Measurements from ENCODE around the gene ARHGAP9.

DNA sequence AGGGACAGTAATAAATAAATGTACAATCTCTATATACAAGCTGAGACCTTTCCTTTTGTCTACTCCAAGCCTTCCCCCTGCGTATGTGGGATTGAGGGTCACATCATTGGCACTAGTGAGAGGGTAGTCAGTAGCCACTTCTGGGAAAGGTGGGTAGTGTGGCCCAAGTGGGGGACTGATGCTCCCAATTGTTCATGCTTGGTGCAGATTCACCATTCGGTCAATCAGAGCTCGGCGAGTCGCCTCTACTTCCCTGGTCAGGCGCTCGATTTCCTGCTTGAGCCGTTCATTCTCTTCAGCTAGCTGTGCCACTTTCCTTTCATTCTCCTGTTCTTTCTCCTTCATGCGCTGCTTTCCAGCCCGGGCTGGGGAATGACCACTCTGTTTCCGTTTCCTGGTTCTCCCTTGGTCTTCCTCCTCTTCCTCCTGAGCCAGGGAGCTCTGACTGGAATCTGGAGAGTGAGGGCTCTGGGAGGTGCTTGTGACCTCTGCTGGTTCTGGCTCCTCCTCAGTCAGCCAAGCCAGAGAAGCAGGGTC lies 37.0 kb upstream of the ARHGAP9 start:
- TF ChIP-seq, protein P1, sequence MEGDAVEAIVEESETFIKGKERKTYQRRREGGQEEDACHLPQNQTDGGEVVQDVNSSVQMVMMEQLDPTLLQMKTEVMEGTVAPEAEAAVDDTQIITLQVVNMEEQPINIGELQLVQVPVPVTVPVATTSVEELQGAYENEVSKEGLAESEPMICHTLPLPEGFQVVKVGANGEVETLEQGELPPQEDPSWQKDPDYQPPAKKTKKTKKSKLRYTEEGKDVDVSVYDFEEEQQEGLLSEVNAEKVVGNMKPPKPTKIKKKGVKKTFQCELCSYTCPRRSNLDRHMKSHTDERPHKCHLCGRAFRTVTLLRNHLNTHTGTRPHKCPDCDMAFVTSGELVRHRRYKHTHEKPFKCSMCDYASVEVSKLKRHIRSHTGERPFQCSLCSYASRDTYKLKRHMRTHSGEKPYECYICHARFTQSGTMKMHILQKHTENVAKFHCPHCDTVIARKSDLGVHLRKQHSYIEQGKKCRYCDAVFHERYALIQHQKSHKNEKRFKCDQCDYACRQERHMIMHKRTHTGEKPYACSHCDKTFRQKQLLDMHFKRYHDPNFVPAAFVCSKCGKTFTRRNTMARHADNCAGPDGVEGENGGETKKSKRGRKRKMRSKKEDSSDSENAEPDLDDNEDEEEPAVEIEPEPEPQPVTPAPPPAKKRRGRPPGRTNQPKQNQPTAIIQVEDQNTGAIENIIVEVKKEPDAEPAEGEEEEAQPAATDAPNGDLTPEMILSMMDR (IDR thresholded peaks at IDR 0.05) = no peak
- TF ChIP-seq POLR2AphosphoS5 (IDR thresholded peaks at IDR 0.05; ENCODE audit: low read depth, low read length) = peak; percentile 60; the same call in 1 of the 2 replicates
- TF ChIP-seq, protein P2, sequence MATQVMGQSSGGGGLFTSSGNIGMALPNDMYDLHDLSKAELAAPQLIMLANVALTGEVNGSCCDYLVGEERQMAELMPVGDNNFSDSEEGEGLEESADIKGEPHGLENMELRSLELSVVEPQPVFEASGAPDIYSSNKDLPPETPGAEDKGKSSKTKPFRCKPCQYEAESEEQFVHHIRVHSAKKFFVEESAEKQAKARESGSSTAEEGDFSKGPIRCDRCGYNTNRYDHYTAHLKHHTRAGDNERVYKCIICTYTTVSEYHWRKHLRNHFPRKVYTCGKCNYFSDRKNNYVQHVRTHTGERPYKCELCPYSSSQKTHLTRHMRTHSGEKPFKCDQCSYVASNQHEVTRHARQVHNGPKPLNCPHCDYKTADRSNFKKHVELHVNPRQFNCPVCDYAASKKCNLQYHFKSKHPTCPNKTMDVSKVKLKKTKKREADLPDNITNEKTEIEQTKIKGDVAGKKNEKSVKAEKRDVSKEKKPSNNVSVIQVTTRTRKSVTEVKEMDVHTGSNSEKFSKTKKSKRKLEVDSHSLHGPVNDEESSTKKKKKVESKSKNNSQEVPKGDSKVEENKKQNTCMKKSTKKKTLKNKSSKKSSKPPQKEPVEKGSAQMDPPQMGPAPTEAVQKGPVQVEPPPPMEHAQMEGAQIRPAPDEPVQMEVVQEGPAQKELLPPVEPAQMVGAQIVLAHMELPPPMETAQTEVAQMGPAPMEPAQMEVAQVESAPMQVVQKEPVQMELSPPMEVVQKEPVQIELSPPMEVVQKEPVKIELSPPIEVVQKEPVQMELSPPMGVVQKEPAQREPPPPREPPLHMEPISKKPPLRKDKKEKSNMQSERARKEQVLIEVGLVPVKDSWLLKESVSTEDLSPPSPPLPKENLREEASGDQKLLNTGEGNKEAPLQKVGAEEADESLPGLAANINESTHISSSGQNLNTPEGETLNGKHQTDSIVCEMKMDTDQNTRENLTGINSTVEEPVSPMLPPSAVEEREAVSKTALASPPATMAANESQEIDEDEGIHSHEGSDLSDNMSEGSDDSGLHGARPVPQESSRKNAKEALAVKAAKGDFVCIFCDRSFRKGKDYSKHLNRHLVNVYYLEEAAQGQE (IDR thresholded peaks at IDR 0.05; ENCODE audit: insufficient read depth in 1 of 2, low read depth in 2 of 2, low read length in 1 of 2) = no peak
- 0 out of 2 replicates have a peak, but pooled peaks have one; percentile 56 for TF ChIP-seq SIN3A (IDR thresholded peaks at IDR 0.05; ENCODE audit: borderline replicate concordance, insufficient read depth, low read depth, low read length)
